Parathyroid adenoma (tissue), 2 donors: ENCODE measurements around the gene TRAPPC14.
"Not testable (repeated sequence)": the region's sequence is repeated elsewhere in the genome, so short reads cannot be mapped to it uniquely, and the experiment has no call there.

Source experiments
- H2AFZ ChIP-seq: fragments of 300-600 bp; sonication (generic); one replicate; pipeline ENCODE4 v1.7.0; 2017; ENCODE audit warnings: antibody characterized with exemption, mild to moderate bottlenecking
- H3K27ac ChIP-seq: fragments of 300-600 bp; sonication (generic); one replicate; pipeline ENCODE4 v1.7.0; 2017
- H3K27me3 ChIP-seq: fragments of 300-600 bp; sonication (generic); one replicate; pipeline ENCODE4 v1.7.0; 2017; ENCODE audit warnings: low read length; ENCODE audit not compliant: control insufficient read depth, insufficient read depth
- H3K36me3 ChIP-seq: fragments of 300-600 bp; sonication (generic); one replicate; pipeline ENCODE4 v1.7.0; 2017; ENCODE audit warnings: low read length; ENCODE audit not compliant: control insufficient read depth, insufficient read depth
- H3K4me1 ChIP-seq: fragments of 300-600 bp; sonication (generic); one replicate; pipeline ENCODE4 v1.7.0; 2017; ENCODE audit warnings: control low read depth
- H3K4me2 ChIP-seq: fragments of 300-600 bp; sonication (generic); one replicate; pipeline ENCODE4 v1.7.0; 2017; ENCODE audit warnings: low read length
- H3K4me3 ChIP-seq: fragments of 300-600 bp; sonication (generic); one replicate; pipeline ENCODE4 v1.7.0; 2017; ENCODE audit warnings: low read depth, low read length
- H3K79me2 ChIP-seq: fragments of 300-600 bp; sonication (generic); one replicate; pipeline ENCODE4 v1.7.0; 2017; ENCODE audit warnings: control low read depth
- H3K9ac ChIP-seq: fragments of 300-600 bp; sonication (generic); one replicate; pipeline ENCODE4 v1.7.0; 2017; ENCODE audit warnings: mild to moderate bottlenecking
- H3K9me3 ChIP-seq: fragments of 300-600 bp; sonication (generic); one replicate; pipeline ENCODE4 v1.7.0; 2017; ENCODE audit warnings: low read length; ENCODE audit not compliant: control insufficient read depth
- CTCF ChIP-seq: fragments of 300-600 bp; sonication (generic); IDR thresholded peaks from one replicate; pipeline ENCODE4 v1.7.0; 2017; ENCODE audit warnings: antibody characterized with exemption, mild to moderate bottlenecking
- donor health status: primary hyperparathyroidism.

TRAPPC14 gene

GRCh38 chr7:100137851-100138760 is 20.4 kb downstream of the TRAPPC14 start:
- no peak overlapping the region for H2AFZ ChIP-seq
- H3K36me3 ChIP-seq, result no peaks in the 10 kb centered on the region
- H3K9me3 ChIP-seq, result no peaks in the 10 kb centered on the region
- no peak overlapping the region for H3K27ac ChIP-seq
- H3K9ac ChIP-seq, result no peak overlapping the region
- H3K4me3 ChIP-seq, result no peak overlapping the region
- no peak overlapping the region for H3K4me2 ChIP-seq
- no peaks in the 10 kb centered on the region for H3K27me3 ChIP-seq
- no peaks in the 10 kb centered on the region for H3K79me2 ChIP-seq
- no peak for TF ChIP-seq CTCF
- no peaks in the 10 kb centered on the region for H3K4me1 ChIP-seq

GRCh38 chr7:100132697-100133151 is 25.8 kb downstream of the TRAPPC14 start:
- Histone ChIP-seq H3K27ac (no peak overlapping the region), H3K36me3 (no peaks in the 10 kb centered on the region), H3K9ac (no peak overlapping the region), H2AFZ (peak overlapping the region; percentile 10), H3K79me2 (no peaks in the 10 kb centered on the region), H3K4me1 (peaks cover 3% of the 10 kb centered on the region), H3K27me3 (no peaks in the 10 kb centered on the region), H3K4me3 (no peak overlapping the region), H3K4me2 (no peak overlapping the region), H3K9me3 (no peaks in the 10 kb centered on the region)
- peak; percentile 92 for TF ChIP-seq CTCF

GRCh38 chr7:100132126-100132525 is 26.4 kb downstream of the TRAPPC14 start:
- H2AFZ ChIP-seq, result no peak overlapping the region
- no peak overlapping the region for H3K27ac ChIP-seq
- H3K4me3 ChIP-seq, result no peak overlapping the region
- no peaks in the 10 kb centered on the region for H3K27me3 ChIP-seq
- TF ChIP-seq CTCF, result no peak
- no peak overlapping the region for H3K9ac ChIP-seq
- H3K4me1 ChIP-seq, result peaks cover 3% of the 10 kb centered on the region
- no peaks in the 10 kb centered on the region for H3K36me3 ChIP-seq
- no peaks in the 10 kb centered on the region for H3K79me2 ChIP-seq
- H3K9me3 ChIP-seq, result no peaks in the 10 kb centered on the region
- H3K4me2 ChIP-seq, result no peak overlapping the region

- Histone ChIP-seq H3K9ac (no peak overlapping the region), H2AFZ (peak overlapping the region; percentile 40), H3K79me2 (no peaks in the 10 kb centered on the region), H3K4me1 (peaks cover 3% of the 10 kb centered on the region), H3K27ac (no peak overlapping the region), H3K4me2 (peak overlapping the region; percentile 44), H3K27me3 (no peaks in the 10 kb centered on the region), H3K4me3 (no peak overlapping the region), H3K36me3 (no peaks in the 10 kb centered on the region), H3K9me3 (no peaks in the 10 kb centered on the region)
- TF ChIP-seq CTCF, result peak; percentile 88
These were observed 27.7 kb downstream of the TRAPPC14 start for GRCh38 chr7:100130608-100131453.

GRCh38 chr7:100130220-100130607 is 28.3 kb downstream of the TRAPPC14 start:
- not testable (repeated sequence) for H3K4me3 ChIP-seq, H3K27me3 ChIP-seq, H3K9me3 ChIP-seq, H3K9ac ChIP-seq, H3K4me1 ChIP-seq, H3K4me2 ChIP-seq, H3K79me2 ChIP-seq, H3K36me3 ChIP-seq, H3K27ac ChIP-seq, H2AFZ ChIP-seq
